ENCODE data around the gene DIRAS1. TPM values are rescaled to one million over a fixed set of nuclear protein-coding genes. Genes with fewer than 3 reads are reported as not detected.

The DIRAS1 gene
- total and polyA plus RNA-seq, 3 donors from 2014 or later: 8.1 to 33.1 (median 22.5) TPM

DNA sequence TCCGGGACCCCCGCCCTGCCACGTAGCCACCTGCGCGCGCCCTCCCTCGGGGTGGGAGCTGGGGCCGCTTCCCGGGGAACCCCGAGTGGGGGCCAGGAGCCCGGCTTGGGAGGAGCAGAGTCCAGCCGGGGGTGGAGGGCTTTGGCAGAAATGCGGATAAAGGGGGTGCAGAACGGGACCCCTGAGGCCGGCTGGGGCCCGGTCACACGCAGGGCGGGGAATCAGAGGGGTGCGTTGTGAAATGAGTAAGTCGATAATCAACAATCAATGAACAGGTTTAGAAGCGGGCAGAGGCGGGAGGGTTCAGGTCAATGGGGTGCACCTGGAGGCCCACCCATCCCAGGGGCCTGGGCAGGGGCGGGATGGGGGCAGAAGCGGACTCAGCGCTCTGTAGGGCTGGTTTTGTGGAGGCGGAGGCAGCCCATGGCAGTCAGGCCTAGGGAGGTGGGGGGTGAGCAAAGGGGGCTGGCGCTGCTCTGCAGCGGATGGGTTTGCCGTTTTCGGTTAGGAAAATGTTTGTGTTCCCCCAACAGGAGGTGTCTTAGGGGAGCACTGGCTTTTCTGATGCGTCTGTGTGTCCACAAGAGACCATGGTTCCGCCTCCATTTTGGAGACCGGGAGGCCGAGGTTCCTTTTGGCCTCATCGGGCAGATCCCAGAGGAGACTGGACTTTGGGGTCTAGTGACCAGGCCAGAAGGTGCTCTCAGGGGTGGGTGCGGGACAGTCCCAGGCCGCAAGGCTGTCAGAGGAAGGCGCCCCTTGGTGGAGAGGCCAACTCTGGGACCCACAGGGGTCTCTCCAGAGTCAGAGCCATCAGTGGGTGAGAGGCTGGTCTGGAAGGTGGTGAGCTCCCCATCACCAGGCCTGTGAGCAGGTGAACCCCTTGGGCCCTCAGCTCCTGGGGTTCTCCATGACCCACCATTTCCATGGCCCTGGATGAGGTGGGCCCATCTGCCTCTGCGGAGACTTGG lies 683 bp upstream of the DIRAS1 start:
- Histone ChIP-seq H3K4me3 (peak overlapping the region in 1 of 2 donors; percentile 44), H3K36me3 (ENCODE audit: low read depth, missing control alignments) (no peaks in the 10 kb centered on the region), H3K4me1 (peaks cover 36% of the 10 kb centered on the region), H3K27ac (peak overlapping the region; percentile 74 to 82), H3K27me3 (no peaks in the 10 kb centered on the region), H3K9me3 (no peaks in the 10 kb centered on the region)
- TF ChIP-seq CTCF (IDR thresholded peaks at IDR 0.05) (no peak), POLR2A (IDR thresholded peaks at IDR 0.05) (no peak)
- intact Hi-C loops (cut with DNase I; ENCODE audit: low total_unique reads): no loop called here
- DNase-seq: no peak
- WGBS, 2 donors: 35 to 53% methylated on average over 20 to 38 of the region's 39 CpGs

- Histone ChIP-seq H3K4me3 (peak overlapping the region; percentile 42 to 65), H3K27me3 (no peaks in the 10 kb centered on the region), H3K9me3 (no peaks in the 10 kb centered on the region), H3K4me1 (peaks cover 36% of the 10 kb centered on the region), H3K36me3 (ENCODE audit: low read depth, missing control alignments) (no peaks in the 10 kb centered on the region), H3K27ac (peak overlapping the region in 1 of 2 donors; percentile 58)
- WGBS, 2 donors: 4 to 10% methylated on average over 9 to 36 of the region's 37 CpGs
- peak; percentile 48 for DNase-seq
- intact Hi-C loops (cut with DNase I; ENCODE audit: low total_unique reads): no loop called here
- TF ChIP-seq POLR2A (IDR thresholded peaks at IDR 0.05) (no peak), CTCF (IDR thresholded peaks at IDR 0.05) (peak in 2 of 3 experiments; percentile 8 to 12)
Observed at GRCh38 chr19:2719920-2720776, 1.0 kb downstream of the DIRAS1 start.

GRCh38 chr19:2719232-2719735 lies 1.9 kb downstream of the DIRAS1 start:
- H3K36me3 ChIP-seq (ENCODE audit: low read depth, missing control alignments): no peaks in the 10 kb centered on the region
- DNase-seq: no peak
- H3K9me3 ChIP-seq: no peaks in the 10 kb centered on the region
- H3K4me1 ChIP-seq: peaks cover 35% of the 10 kb centered on the region
- 47 to 54% methylated on average over 5 to 7 of the region's 7 CpGs for WGBS, 2 donors
- no peak for TF ChIP-seq CTCF (IDR thresholded peaks at IDR 0.05)
- TF ChIP-seq POLR2A (IDR thresholded peaks at IDR 0.05): no peak
- no peaks in the 10 kb centered on the region for H3K27me3 ChIP-seq
- H3K27ac ChIP-seq: no peak overlapping the region
- intact Hi-C loops (cut with DNase I; ENCODE audit: low total_unique reads): no loop called here
- H3K4me3 ChIP-seq: no peak overlapping the region

- no peaks in the 10 kb centered on the region for H3K27me3 ChIP-seq
- TF ChIP-seq CTCF (IDR thresholded peaks at IDR 0.05) (no peak), POLR2A (IDR thresholded peaks at IDR 0.05) (no peak)
- WGBS, 2 donors: 86 to 87% methylated on average over 10 to 46 of the region's 52 CpGs
- H3K4me1 ChIP-seq: peaks cover 21% of the 10 kb centered on the region
- no peak for DNase-seq
- no peak overlapping the region for H3K27ac ChIP-seq
- no peak overlapping the region for H3K4me3 ChIP-seq
- intact Hi-C loops (cut with DNase I; ENCODE audit: low total_unique reads): no loop called here
- no peaks in the 10 kb centered on the region for H3K36me3 ChIP-seq (ENCODE audit: low read depth, missing control alignments)
- no peaks in the 10 kb centered on the region for H3K9me3 ChIP-seq
Observed at GRCh38 chr19:2717638-2718541, 3.3 kb downstream of the DIRAS1 start.

Measured in testis (tissue), 3 donors.